Tibial nerve (tissue), 4 donors: ENCODE results near the gene CCDC174. TPM values are rescaled to one million over a fixed set of nuclear protein-coding genes. Genes with fewer than 3 reads are reported as not detected.

Source experiments
- DNase-seq, 2 donors: peaks; one replicate each; pipeline ENCODE4 v3.0.0-alpha.2; 2019; ENCODE audit warnings: low spot score in 2 of 2
- H3K27ac ChIP-seq, 4 donors: fragments of 200-600 bp; sonication (generic) in 3 of 4; one replicate each; pipeline ENCODE4 v1.5.1; 2017 to 2019; ENCODE audit warnings: mild to moderate bottlenecking in 1 of 4
- H3K27me3 ChIP-seq, 2 donors: fragments of 200-600 bp; sonication (generic) in 1 of 2; one replicate each; pipeline versions ENCODE4 v1.5.1 to v1.6.0; 2017 to 2019
- H3K36me3 ChIP-seq, 3 donors: fragments of 200-600 bp; sonication (generic); one replicate each; pipeline ENCODE4 v1.5.1; 2018 to 2019
- H3K4me1 ChIP-seq, 4 donors: fragments of 200-600 bp; sonication (generic) in 3 of 4; one replicate each; pipeline ENCODE4 v1.5.1; 2017 to 2019
- H3K4me3 ChIP-seq, 4 donors: fragments of 200-600 bp; sonication (generic) in 3 of 4; one replicate each; pipeline ENCODE4 v1.5.1; 2017 to 2019; ENCODE audit warnings: mild to moderate bottlenecking in 1 of 4, moderate library complexity in 1 of 4
- H3K9me3 ChIP-seq, 4 donors: fragments of 200-600 bp; sonication (generic) in 3 of 4; one replicate each; pipeline ENCODE4 v1.5.1; 2017 to 2019
- EP300 ChIP-seq, 2 donors: sonication (generic); formaldehyde crosslinking; IDR thresholded peaks; one replicate each; pipeline ENCODE4 v1.6.1; 2017; ENCODE audit warnings: antibody characterized with exemption in 2 of 2, mild to moderate bottlenecking in 1 of 2
- POLR2A ChIP-seq, 2 donors: fragments of 450-650 bp; IDR thresholded peaks; one replicate each; pipeline ENCODE4 v1.6.1; 2017; ENCODE audit warnings: antibody characterized with exemption in 2 of 2, mild to moderate bottlenecking in 2 of 2, moderate library complexity in 2 of 2
- WGBS, 2 donors: methylation state at CpG; one replicate each; pipeline ENCODE4 v1.1.5; 2018; 5-methylcytosine and 5-hydroxymethylcytosine counted together
- total RNA-seq, 4 donors: library from RNA; depleted of rRNA; stranded (reverse); fragments of >200 nt; gene quantifications; one replicate each; pipeline ENCODE4 v1.1.0, GENCODE V29; 2016
- TF ChIP-seq, protein P1 (sequence below), 5 experiments: fragments of 200-600 bp in 3 of 5; fragments of 450-650 bp in 2 of 5; sonication (generic) in 3 of 5; IDR thresholded peaks; one replicate each; pipeline ENCODE4 v1.5.1; 2016 to 2019; ENCODE audit warnings: antibody characterized with exemption in 5 of 5, mild to moderate bottlenecking in 3 of 5, moderate library complexity in 2 of 5

CCDC174 gene
- total RNA-seq, 4 donors from 2014 or later = 13.5 to 34.3 (median 27.1) TPM

DNA sequence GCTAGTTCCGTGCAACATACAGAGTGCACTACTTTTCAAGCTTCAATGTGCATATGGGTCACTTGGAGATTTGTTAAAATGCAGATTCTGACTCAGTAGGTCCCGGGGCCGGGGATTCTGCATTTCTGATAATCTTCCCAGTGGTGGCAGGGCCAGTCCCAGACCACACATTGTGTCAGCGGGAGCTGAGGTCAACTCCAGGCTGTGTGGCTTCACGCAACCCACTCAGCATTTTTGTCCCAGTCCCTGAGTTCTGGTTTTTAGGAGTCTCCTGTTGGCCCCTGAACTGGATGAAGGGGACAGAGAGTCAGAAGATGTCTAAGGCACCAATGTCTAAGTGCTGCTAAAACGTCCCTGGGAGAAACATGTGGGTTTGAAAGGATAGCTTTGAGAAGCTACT, 26.1 kb upstream of the CCDC174 start:
- no peaks in the 10 kb centered on the region for H3K36me3 ChIP-seq
- no peak for DNase-seq
- no peak overlapping the region for H3K4me3 ChIP-seq
- WGBS, 2 donors = 55 to 67% methylated on average over 6 of the region's 6 CpGs
- no peaks in the 10 kb centered on the region for H3K27me3 ChIP-seq
- peaks cover 0 to 10% (median 0%) of the 10 kb centered on the region in 4 donors for H3K9me3 ChIP-seq
- no peaks in the 10 kb centered on the region for H3K4me1 ChIP-seq
- TF ChIP-seq POLR2A (IDR thresholded peaks at IDR 0.05) (no peak), EP300 (IDR thresholded peaks at IDR 0.05) (no peak)
- TF ChIP-seq, protein P1, sequence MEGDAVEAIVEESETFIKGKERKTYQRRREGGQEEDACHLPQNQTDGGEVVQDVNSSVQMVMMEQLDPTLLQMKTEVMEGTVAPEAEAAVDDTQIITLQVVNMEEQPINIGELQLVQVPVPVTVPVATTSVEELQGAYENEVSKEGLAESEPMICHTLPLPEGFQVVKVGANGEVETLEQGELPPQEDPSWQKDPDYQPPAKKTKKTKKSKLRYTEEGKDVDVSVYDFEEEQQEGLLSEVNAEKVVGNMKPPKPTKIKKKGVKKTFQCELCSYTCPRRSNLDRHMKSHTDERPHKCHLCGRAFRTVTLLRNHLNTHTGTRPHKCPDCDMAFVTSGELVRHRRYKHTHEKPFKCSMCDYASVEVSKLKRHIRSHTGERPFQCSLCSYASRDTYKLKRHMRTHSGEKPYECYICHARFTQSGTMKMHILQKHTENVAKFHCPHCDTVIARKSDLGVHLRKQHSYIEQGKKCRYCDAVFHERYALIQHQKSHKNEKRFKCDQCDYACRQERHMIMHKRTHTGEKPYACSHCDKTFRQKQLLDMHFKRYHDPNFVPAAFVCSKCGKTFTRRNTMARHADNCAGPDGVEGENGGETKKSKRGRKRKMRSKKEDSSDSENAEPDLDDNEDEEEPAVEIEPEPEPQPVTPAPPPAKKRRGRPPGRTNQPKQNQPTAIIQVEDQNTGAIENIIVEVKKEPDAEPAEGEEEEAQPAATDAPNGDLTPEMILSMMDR (IDR thresholded peaks at IDR 0.05) = no peak
- H3K27ac ChIP-seq = no peak overlapping the region

DNA sequence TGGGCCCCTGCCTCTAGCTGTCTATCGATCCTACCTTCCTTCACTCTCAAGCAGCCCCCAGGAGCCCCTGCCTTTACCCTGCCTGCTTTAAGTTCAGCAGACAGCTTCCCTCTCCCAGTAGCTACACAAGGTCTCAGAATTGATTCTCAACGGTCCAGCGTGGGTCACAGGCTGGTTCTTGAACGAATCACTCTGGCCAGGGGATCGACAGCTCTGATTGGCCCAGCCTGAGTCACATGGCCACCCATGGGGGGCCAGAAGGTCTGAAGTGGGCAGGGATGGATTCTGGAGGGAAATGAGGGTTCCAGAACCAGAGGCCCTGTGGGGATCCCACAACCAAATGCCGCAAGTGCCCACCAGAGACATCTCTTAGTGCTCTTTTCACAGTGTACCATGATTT, 23.7 kb upstream of the CCDC174 start:
- no peaks in the 10 kb centered on the region for H3K4me1 ChIP-seq
- TF ChIP-seq, protein P1 (IDR thresholded peaks at IDR 0.05) = no peak
- no peak for TF ChIP-seq EP300 (IDR thresholded peaks at IDR 0.05)
- no peak for TF ChIP-seq POLR2A (IDR thresholded peaks at IDR 0.05)
- H3K27me3 ChIP-seq = no peaks in the 10 kb centered on the region
- H3K9me3 ChIP-seq = peaks cover 0 to 10% (median 0%) of the 10 kb centered on the region in 4 donors
- no peak overlapping the region for H3K27ac ChIP-seq
- no peak for DNase-seq
- no peak overlapping the region for H3K4me3 ChIP-seq
- WGBS, 2 donors = 73 to 76% methylated on average over 6 of the region's 6 CpGs
- no peaks in the 10 kb centered on the region for H3K36me3 ChIP-seq

DNA sequence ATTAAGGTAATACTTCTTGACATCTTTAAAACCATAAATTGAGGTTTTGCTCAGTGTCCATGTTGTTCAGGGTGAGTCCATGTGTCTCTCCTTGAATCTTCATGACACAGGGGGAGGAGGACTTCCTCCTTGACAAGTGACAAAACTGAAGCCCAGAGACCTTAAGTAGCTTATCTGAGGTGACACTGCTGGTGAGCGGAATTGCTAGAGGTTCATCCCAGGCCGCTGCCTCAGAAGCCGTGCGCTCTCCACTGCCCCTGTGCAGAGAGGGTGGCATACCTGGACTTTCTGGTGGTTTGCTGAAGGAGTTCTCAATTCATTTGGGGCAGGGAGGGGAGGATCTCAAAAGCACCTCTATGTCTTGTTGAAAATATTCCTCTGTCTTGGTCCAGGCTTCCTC, 23.2 kb upstream of the CCDC174 start:
- Histone ChIP-seq H3K36me3 (no peaks in the 10 kb centered on the region), H3K27me3 (no peaks in the 10 kb centered on the region), H3K4me3 (no peak overlapping the region), H3K27ac (no peak overlapping the region), H3K9me3 (peaks cover 0 to 10% (median 0%) of the 10 kb centered on the region in 4 donors), H3K4me1 (no peaks in the 10 kb centered on the region)
- 70 to 94% methylated on average over 4 of the region's 4 CpGs for WGBS, 2 donors
- DNase-seq = no peak
- TF ChIP-seq POLR2A (IDR thresholded peaks at IDR 0.05) = no peak
- TF ChIP-seq, protein P1 (IDR thresholded peaks at IDR 0.05) = no peak
- TF ChIP-seq EP300 (IDR thresholded peaks at IDR 0.05) = no peak

DNA sequence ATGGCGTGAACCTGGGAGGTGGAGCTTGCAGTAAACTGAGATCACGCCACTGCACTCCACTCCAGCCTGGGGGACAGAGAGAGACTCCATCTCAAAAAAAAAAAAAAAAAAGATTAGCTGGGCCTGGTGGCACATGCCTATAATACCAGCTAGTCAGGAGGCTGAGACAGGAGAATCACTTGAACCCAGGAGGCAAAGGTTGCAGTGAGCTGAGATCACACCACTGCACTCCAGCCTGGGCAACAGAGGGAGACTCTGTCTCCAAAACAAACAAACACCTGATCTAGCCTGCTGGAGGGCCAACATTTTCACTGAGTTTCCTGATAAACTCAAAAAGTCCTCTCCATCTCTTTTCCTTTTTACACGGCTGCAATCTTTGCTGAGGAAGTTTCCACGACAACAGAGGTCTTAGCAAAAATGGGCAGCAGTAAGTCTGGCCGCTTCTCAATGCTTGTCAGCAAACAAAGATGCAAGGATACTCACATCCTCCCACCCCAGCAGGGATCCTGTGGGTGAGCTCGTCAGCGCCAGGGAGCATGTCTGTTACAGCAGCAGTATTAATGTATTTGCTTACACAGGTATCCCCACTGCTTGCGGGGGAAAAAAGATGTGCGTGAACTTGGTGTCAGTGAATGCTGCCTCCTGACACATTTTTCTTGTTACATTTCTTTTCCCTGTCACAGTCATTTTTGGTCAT, 21.0 kb upstream of the CCDC174 start:
- Histone ChIP-seq H3K27ac (no peak overlapping the region), H3K4me1 (no peaks in the 10 kb centered on the region), H3K36me3 (no peaks in the 10 kb centered on the region), H3K4me3 (no peak overlapping the region), H3K9me3 (peaks cover 0 to 10% (median 0%) of the 10 kb centered on the region in 4 donors), H3K27me3 (peaks cover 0 to 5% of the 10 kb centered on the region in 2 donors)
- WGBS, 2 donors = 69 to 72% methylated on average over 9 of the region's 9 CpGs
- TF ChIP-seq POLR2A (IDR thresholded peaks at IDR 0.05) = no peak
- DNase-seq = no peak

DNA sequence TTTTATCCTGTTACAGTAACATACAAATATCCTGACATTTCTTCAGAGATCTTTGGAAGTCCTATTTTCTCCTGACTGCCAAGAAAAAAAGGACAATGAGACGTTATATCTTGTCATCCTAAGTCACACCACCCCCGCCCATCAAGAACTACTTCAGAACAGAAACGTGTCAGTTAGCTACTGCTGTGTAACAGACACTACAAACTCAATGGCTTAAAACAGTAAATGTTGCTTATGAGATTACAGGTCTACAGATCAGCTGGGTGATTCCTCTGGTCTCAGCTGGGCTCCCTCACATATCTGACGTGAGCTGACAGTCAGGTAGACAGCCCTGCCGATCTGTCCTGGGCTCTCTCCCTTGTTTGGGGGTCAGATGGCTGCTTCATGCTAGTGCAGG, 20.5 kb upstream of the CCDC174 start:
- Histone ChIP-seq H3K9me3 (peaks cover 0 to 10% (median 0%) of the 10 kb centered on the region in 4 donors), H3K36me3 (no peaks in the 10 kb centered on the region), H3K4me3 (no peak overlapping the region), H3K27ac (no peak overlapping the region), H3K27me3 (peaks cover 0 to 6% of the 10 kb centered on the region in 2 donors), H3K4me1 (no peaks in the 10 kb centered on the region)
- no peak for DNase-seq
- no peak for TF ChIP-seq POLR2A (IDR thresholded peaks at IDR 0.05)
- TF ChIP-seq, protein P1 (IDR thresholded peaks at IDR 0.05) = no peak
- TF ChIP-seq EP300 (IDR thresholded peaks at IDR 0.05) = no peak
- 81 to 83% methylated on average over 5 of the region's 5 CpGs for WGBS, 2 donors
